Panc1 (cell line): ENCODE results near the gene PLEKHG4B.

Experiments used
- POLR2AphosphoS5 ChIP-seq: IDR thresholded peaks from 2 replicates; pipeline ENCODE4 v1.6.1; 2012; ENCODE audit warnings: mild to moderate bottlenecking, low read depth, low read length, moderate library complexity
- TF ChIP-seq, protein P1 (sequence below): fragments of 450-650 bp; IDR thresholded peaks from 2 replicates; pipeline ENCODE4 v1.5.1; 2017; ENCODE audit warnings: mild to moderate bottlenecking
- TF ChIP-seq, protein P2 (sequence below), 2 experiments: IDR thresholded peaks; 2 replicates each; pipeline ENCODE4 v1.6.1; 2011 to 2012; ENCODE audit warnings: low read depth in 2 of 2, control low read depth in 1 of 2, low read length in 1 of 2, mild to moderate bottlenecking in 1 of 2, moderate library complexity in 1 of 2; ENCODE audit not compliant: insufficient read depth in 1 of 2

DNA sequence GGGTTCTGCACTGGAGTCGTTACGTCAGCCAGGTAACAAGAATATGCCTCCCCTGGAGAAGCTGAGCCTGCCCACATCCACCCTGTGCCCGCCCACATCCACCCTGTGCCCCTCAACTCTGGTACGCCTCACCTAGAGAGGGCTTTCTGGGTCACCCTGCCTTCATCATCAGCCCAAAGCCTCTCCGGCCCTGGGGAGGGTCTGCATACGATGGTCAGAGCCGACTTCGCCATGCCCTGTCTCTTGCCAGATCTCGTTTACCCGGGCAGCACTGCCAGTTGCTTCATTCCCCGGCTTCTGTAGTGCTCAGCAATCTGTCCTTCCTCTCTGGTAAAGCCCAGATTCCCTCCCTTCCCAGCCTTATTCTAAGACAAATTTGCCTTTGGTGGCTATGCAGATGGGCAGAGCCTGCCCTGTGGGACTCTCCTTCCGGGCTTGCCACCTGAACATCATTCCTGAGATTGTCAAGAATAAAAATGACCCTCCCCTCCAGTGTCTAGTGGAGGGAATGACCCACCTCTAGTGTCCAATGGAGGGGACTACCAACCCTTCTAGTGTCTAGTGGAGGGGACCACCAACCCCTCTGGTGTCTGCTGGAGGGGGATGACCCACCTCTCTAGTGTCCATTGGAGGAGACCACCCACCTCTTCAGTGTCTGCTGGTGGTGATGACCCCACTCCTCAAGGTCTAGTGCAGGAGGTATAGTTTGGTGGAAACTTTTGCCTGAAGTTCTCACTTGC lies 3.4 kb downstream of the PLEKHG4B start:
- TF ChIP-seq POLR2AphosphoS5 = no peak
- TF ChIP-seq, protein P1, sequence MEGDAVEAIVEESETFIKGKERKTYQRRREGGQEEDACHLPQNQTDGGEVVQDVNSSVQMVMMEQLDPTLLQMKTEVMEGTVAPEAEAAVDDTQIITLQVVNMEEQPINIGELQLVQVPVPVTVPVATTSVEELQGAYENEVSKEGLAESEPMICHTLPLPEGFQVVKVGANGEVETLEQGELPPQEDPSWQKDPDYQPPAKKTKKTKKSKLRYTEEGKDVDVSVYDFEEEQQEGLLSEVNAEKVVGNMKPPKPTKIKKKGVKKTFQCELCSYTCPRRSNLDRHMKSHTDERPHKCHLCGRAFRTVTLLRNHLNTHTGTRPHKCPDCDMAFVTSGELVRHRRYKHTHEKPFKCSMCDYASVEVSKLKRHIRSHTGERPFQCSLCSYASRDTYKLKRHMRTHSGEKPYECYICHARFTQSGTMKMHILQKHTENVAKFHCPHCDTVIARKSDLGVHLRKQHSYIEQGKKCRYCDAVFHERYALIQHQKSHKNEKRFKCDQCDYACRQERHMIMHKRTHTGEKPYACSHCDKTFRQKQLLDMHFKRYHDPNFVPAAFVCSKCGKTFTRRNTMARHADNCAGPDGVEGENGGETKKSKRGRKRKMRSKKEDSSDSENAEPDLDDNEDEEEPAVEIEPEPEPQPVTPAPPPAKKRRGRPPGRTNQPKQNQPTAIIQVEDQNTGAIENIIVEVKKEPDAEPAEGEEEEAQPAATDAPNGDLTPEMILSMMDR = no peak
- TF ChIP-seq, protein P2, sequence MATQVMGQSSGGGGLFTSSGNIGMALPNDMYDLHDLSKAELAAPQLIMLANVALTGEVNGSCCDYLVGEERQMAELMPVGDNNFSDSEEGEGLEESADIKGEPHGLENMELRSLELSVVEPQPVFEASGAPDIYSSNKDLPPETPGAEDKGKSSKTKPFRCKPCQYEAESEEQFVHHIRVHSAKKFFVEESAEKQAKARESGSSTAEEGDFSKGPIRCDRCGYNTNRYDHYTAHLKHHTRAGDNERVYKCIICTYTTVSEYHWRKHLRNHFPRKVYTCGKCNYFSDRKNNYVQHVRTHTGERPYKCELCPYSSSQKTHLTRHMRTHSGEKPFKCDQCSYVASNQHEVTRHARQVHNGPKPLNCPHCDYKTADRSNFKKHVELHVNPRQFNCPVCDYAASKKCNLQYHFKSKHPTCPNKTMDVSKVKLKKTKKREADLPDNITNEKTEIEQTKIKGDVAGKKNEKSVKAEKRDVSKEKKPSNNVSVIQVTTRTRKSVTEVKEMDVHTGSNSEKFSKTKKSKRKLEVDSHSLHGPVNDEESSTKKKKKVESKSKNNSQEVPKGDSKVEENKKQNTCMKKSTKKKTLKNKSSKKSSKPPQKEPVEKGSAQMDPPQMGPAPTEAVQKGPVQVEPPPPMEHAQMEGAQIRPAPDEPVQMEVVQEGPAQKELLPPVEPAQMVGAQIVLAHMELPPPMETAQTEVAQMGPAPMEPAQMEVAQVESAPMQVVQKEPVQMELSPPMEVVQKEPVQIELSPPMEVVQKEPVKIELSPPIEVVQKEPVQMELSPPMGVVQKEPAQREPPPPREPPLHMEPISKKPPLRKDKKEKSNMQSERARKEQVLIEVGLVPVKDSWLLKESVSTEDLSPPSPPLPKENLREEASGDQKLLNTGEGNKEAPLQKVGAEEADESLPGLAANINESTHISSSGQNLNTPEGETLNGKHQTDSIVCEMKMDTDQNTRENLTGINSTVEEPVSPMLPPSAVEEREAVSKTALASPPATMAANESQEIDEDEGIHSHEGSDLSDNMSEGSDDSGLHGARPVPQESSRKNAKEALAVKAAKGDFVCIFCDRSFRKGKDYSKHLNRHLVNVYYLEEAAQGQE (IDR thresholded peaks at IDR 0.05; ENCODE audit: insufficient read depth in 1 of 2, low read depth in 2 of 2, low read length in 1 of 2) = no peak
